GM10266 (cell line): Measurements from ENCODE around the gene GPR45.
A peak's percentile ranks its signal among the peaks of the same experiment; 100 is the strongest.

Experiments used
- DNase-seq: peaks from one replicate; pipeline ENCODE4 v3.0.0; 2012; ENCODE audit errors: extremely low spot score
- CTCF ChIP-seq: IDR thresholded peaks from 2 replicates; pipeline ENCODE4 v1.5.1; 2012; ENCODE audit warnings: mild to moderate bottlenecking, low read depth; ENCODE audit not compliant: control insufficient read depth, insufficient read depth; ENCODE audit errors: missing control alignments

GPR45 gene

GRCh38 chr2:105287692-105288091, 46.1 kb downstream of the GPR45 start:
- DNase-seq, result peak; percentile 40

GRCh38 chr2:105288133-105288532, 46.6 kb downstream of the GPR45 start:
- TF ChIP-seq CTCF, result no peak
- no peak for DNase-seq

More at GRCh38 chr2:105287692-105288091, 46.1 kb downstream of the GPR45 start:
- TF ChIP-seq CTCF, result peak; percentile 38

- DNase-seq, result no peak
- no peak for TF ChIP-seq CTCF
Measured at GRCh38 chr2:105290981-105291660, 49.6 kb downstream of the GPR45 start.

- no peak for TF ChIP-seq CTCF
Measured at GRCh38 chr2:105291981-105292380, 50.4 kb downstream of the GPR45 start.

More at GRCh38 chr2:105291981-105292380, 50.4 kb downstream of the GPR45 start:
- no peak for DNase-seq
